ENCODE measurements around the gene MYH10.

Gene MYH10

GRCh38 chr17:8674344-8675305 is 44.1 kb upstream of the MYH10 start:
- Histone ChIP-seq H4K20me1 (ENCODE audit: low read depth, low read length) (no peaks in the 10 kb centered on the region), H2AFZ (ENCODE audit: low read depth, low read length, severe bottlenecking) (no peak overlapping the region), H3K36me3 (ENCODE audit: low read length) (no peaks in the 10 kb centered on the region), H3K4me3 (ENCODE audit: insufficient read depth, low read length, poor library complexity, severe bottlenecking) (no peak overlapping the region), H3K9ac (ENCODE audit: low read length) (no peak overlapping the region), H3K79me2 (ENCODE audit: insufficient read depth, low read length) (no peaks in the 10 kb centered on the region), H3K9me3 (ENCODE audit: insufficient read depth, low read length) (no peaks in the 10 kb centered on the region), H3K27me3 (ENCODE audit: low read length) (no peaks in the 10 kb centered on the region), H3K4me2 (ENCODE audit: low read depth, low read length, poor library complexity, severe bottlenecking) (no peak overlapping the region), H3F3A (ENCODE audit: insufficient read depth) (no peaks in the 10 kb centered on the region), H3K9me2 (replicated peaks; ENCODE audit: insufficient read depth, low read length) (no peaks in the 10 kb centered on the region), H3K27ac (ENCODE audit: low read depth, low read length) (no peak overlapping the region)
- no peak for TF ChIP-seq EZH2phosphoT487 (conservative IDR thresholded peaks at IDR 0.05; ENCODE audit: low read length)
- TF ChIP-seq CTCF (IDR thresholded peaks at IDR 0.05; ENCODE audit: insufficient read depth, low read length, poor library complexity, severe bottlenecking) = no peak

- no peak overlapping the region for H3K4me2 ChIP-seq (ENCODE audit: low read depth, low read length, poor library complexity, severe bottlenecking)
- H3K9ac ChIP-seq (ENCODE audit: low read length) = no peak overlapping the region
- no peaks in the 10 kb centered on the region for H3K27me3 ChIP-seq (ENCODE audit: low read length)
- no peak overlapping the region for H2AFZ ChIP-seq (ENCODE audit: low read depth, low read length, severe bottlenecking)
- H4K20me1 ChIP-seq (ENCODE audit: low read depth, low read length) = no peaks in the 10 kb centered on the region
- H3K9me2 ChIP-seq (replicated peaks; ENCODE audit: insufficient read depth, low read length) = no peaks in the 10 kb centered on the region
- H3K9me3 ChIP-seq (ENCODE audit: insufficient read depth, low read length) = no peaks in the 10 kb centered on the region
- no peaks in the 10 kb centered on the region for H3F3A ChIP-seq (ENCODE audit: insufficient read depth)
- no peak overlapping the region for H3K27ac ChIP-seq (ENCODE audit: low read depth, low read length)
- no peaks in the 10 kb centered on the region for H3K36me3 ChIP-seq (ENCODE audit: low read length)
- H3K4me3 ChIP-seq (ENCODE audit: insufficient read depth, low read length, poor library complexity, severe bottlenecking) = no peak overlapping the region
- H3K79me2 ChIP-seq (ENCODE audit: insufficient read depth, low read length) = no peaks in the 10 kb centered on the region
- TF ChIP-seq CTCF (IDR thresholded peaks at IDR 0.05; ENCODE audit: insufficient read depth, low read length, poor library complexity, severe bottlenecking) (no peak), EZH2phosphoT487 (conservative IDR thresholded peaks at IDR 0.05; ENCODE audit: low read length) (no peak)
Observed at GRCh38 chr17:8673612-8674011, 43.1 kb upstream of the MYH10 start.

GRCh38 chr17:8672326-8672725 is 41.8 kb upstream of the MYH10 start:
- Histone ChIP-seq H3K9me3 (ENCODE audit: insufficient read depth, low read length) (no peaks in the 10 kb centered on the region), H3K9me2 (replicated peaks; ENCODE audit: insufficient read depth, low read length) (no peaks in the 10 kb centered on the region), H3K4me2 (ENCODE audit: low read depth, low read length, poor library complexity, severe bottlenecking) (no peak overlapping the region), H4K20me1 (ENCODE audit: low read depth, low read length) (no peaks in the 10 kb centered on the region), H2AFZ (ENCODE audit: low read depth, low read length, severe bottlenecking) (no peak overlapping the region), H3F3A (ENCODE audit: insufficient read depth) (no peaks in the 10 kb centered on the region), H3K27ac (ENCODE audit: low read depth, low read length) (no peak overlapping the region), H3K9ac (ENCODE audit: low read length) (no peak overlapping the region), H3K4me3 (ENCODE audit: insufficient read depth, low read length, poor library complexity, severe bottlenecking) (no peak overlapping the region), H3K36me3 (ENCODE audit: low read length) (no peaks in the 10 kb centered on the region), H3K27me3 (ENCODE audit: low read length) (no peaks in the 10 kb centered on the region), H3K79me2 (ENCODE audit: insufficient read depth, low read length) (no peaks in the 10 kb centered on the region)
- TF ChIP-seq CTCF (IDR thresholded peaks at IDR 0.05; ENCODE audit: insufficient read depth, low read length, poor library complexity, severe bottlenecking) = no peak
- no peak for TF ChIP-seq EZH2phosphoT487 (conservative IDR thresholded peaks at IDR 0.05; ENCODE audit: low read length)
